GM19324 (cell line): ENCODE results near the gene RPS25.
"Not testable (repeated sequence)": the region's sequence is repeated elsewhere in the genome, so short reads cannot be mapped to it uniquely, and the experiment has no call there.

Experiments used
- ATAC-seq: cut with Tn5 transposase; IDR thresholded peaks from one replicate; pipeline ENCODE4 v1.9.1; 2021; ENCODE audit warnings: mild to moderate bottlenecking, moderate library complexity; ENCODE audit not compliant: unreplicated experiment, low FRiP score

Gene RPS25

GRCh38 chr11:119018074-119018938 lies at the start of gene RPS25, which contains the start of gene TRAPPC4:
TSS of gene RPS25 (minus strand) at chr11:119018343. CDS start at chr11:119018284, 59 bp downstream.
TSS of gene TRAPPC4 (plus strand) at chr11:119018766. CDS start at chr11:119018796, 30 bp downstream.
- peak; percentile 88 for ATAC-seq

GRCh38 chr11:119067371-119068222 lies 49.5 kb upstream of the RPS25 start, which contains the start of gene VPS11:
TSS of gene VPS11 (plus strand) at chr11:119067818. CDS start at chr11:119067824, 6 bp downstream.
- ATAC-seq: peak; percentile 93

- ATAC-seq: no peak
These were observed 47.2 kb upstream of the RPS25 start for GRCh38 chr11:119065369-119065768.

GRCh38 chr11:119062779-119063178 lies 44.6 kb upstream of the RPS25 start:
- no peak for ATAC-seq

- ATAC-seq: no peak
These were observed 43.1 kb upstream of the RPS25 start for GRCh38 chr11:119061256-119061655.

- ATAC-seq: not testable (repeated sequence)
These were observed 41.0 kb upstream of the RPS25 start for GRCh38 chr11:119059128-119059527.

GRCh38 chr11:119057000-119057769 lies 39.0 kb upstream of the RPS25 start, which contains the start of gene HYOU1:
TSS of gene HYOU1 (minus strand) at chr11:119057205. CDS start at chr11:119056160, 1,045 bp downstream.
- ATAC-seq: peak; percentile 96

GRCh38 chr11:119056421-119056999 lies 38.4 kb upstream of the RPS25 start:
- ATAC-seq: peak; percentile 13

GRCh38 chr11:119055901-119056300 lies 37.8 kb upstream of the RPS25 start:
- ATAC-seq: no peak

GRCh38 chr11:119054418-119054817 lies 36.3 kb upstream of the RPS25 start:
- ATAC-seq: no peak

GRCh38 chr11:119052163-119052814 lies 34.1 kb upstream of the RPS25 start:
- ATAC-seq: no peak

- ATAC-seq: no peak
These were observed 33.5 kb upstream of the RPS25 start for GRCh38 chr11:119051440-119052162.

- ATAC-seq: no peak
These were observed 30.9 kb upstream of the RPS25 start for GRCh38 chr11:119049081-119049480.

GRCh38 chr11:119048644-119049043 lies 30.5 kb upstream of the RPS25 start:
- ATAC-seq: no peak

GRCh38 chr11:119047205-119047604 lies 29.1 kb upstream of the RPS25 start:
- ATAC-seq: no peak

GRCh38 chr11:119046489-119046888 lies 28.3 kb upstream of the RPS25 start:
- no peak for ATAC-seq

- ATAC-seq: no peak
These were observed 26.6 kb upstream of the RPS25 start for GRCh38 chr11:119044708-119045107.

- ATAC-seq: no peak
These were observed 24.8 kb upstream of the RPS25 start for GRCh38 chr11:119042927-119043326.
